Ishikawa (cell line): ENCODE measurements around the gene MMP15.

ENCODE experiments used
- CREB1 ChIP-seq: IDR thresholded peaks from 2 replicates; pipeline ENCODE4 v1.6.1; 2012; ENCODE audit warnings: low read depth
- EGR1 ChIP-seq: IDR thresholded peaks from 2 replicates; pipeline ENCODE4 v1.6.1; 2012
- EP300 ChIP-seq: IDR thresholded peaks from 2 replicates; pipeline ENCODE4 v1.6.1; 2012; ENCODE audit warnings: borderline replicate concordance
- FOXM1 ChIP-seq: IDR thresholded peaks from 2 replicates; pipeline ENCODE4 v1.6.1; 2012; ENCODE audit warnings: low read depth, borderline replicate concordance
- MAX ChIP-seq: IDR thresholded peaks from 2 replicates; pipeline ENCODE4 v1.6.1; 2012
- NFIC ChIP-seq: IDR thresholded peaks from 2 replicates; pipeline ENCODE4 v1.6.1; 2012
- RAD21 ChIP-seq: IDR thresholded peaks from 2 replicates; pipeline ENCODE4 v1.6.1; 2012; ENCODE audit warnings: low read depth
- REST ChIP-seq: IDR thresholded peaks from 2 replicates; pipeline ENCODE4 v1.6.1; 2012; ENCODE audit warnings: low read depth, mild to moderate bottlenecking
- TAF1 ChIP-seq: IDR thresholded peaks from 2 replicates; pipeline ENCODE4 v1.6.1; 2012; ENCODE audit warnings: low read depth, mild to moderate bottlenecking
- TCF12 ChIP-seq: IDR thresholded peaks from 2 replicates; pipeline ENCODE4 v1.6.1; 2012; ENCODE audit warnings: low read depth
- USF1 ChIP-seq: IDR thresholded peaks from 2 replicates; pipeline ENCODE4 v1.6.1; 2012
- YY1 ChIP-seq: IDR thresholded peaks from 2 replicates; pipeline ENCODE4 v1.6.1; 2012; ENCODE audit warnings: low read depth

- TF ChIP-seq REST (no peak), RAD21 (no peak), TCF12 (no peak), EP300 (no peak), EGR1 (no peak), CREB1 (no peak), USF1 (no peak), MAX (no peak), YY1 (no peak), TAF1 (no peak), FOXM1 (no peak), NFIC (no peak)
Measured at GRCh38 chr16:58082381-58082780, 56.8 kb downstream of the MMP15 start.
